IMR-90 (cell line): ENCODE data around the gene SEC22A. TPM values are rescaled to one million over a fixed set of nuclear protein-coding genes. Genes with fewer than 3 reads are reported as not detected.

Experiments used
- ATAC-seq: fragments of 200-7000 bp; cut with Tn5 transposase; 2 replicates; pipeline ENCODE4 v1.9.1; 2020; ENCODE audit warnings: low read depth, mild to moderate bottlenecking, moderate library complexity
- BruUV-seq: library from RNA; stranded (reverse); fragments of 400-500 nt; replicated peaks from 2 replicates; lab custom pipeline; 2021; lab: Mats Ljungman, UMichigan
- CTCF ChIA-PET: fragments of 300-600 bp; formaldehyde crosslinking; extraction: SDS; loops from one replicate; lab custom pipeline; 2021; ENCODE audit warnings: antibody characterized with exemption; lab: Yijun Ruan, JAX
- POLR2A ChIA-PET: fragments of 300-600 bp; sonication (Branson Sonifier 250); formaldehyde crosslinking; loops from one replicate; lab custom pipeline; 2022; ENCODE audit warnings: antibody characterized with exemption; ENCODE audit not compliant: unreplicated experiment; lab: Charles Lee
- DNase-seq: peaks from one replicate; pipeline ENCODE4 v3.0.0; 2013
- H2AFZ ChIP-seq: replicated peaks from 2 replicates; pipeline ENCODE3; 2013; ENCODE audit warnings: low read length, mild to moderate bottlenecking; ENCODE audit not compliant: poor library complexity
- H2AK5ac ChIP-seq: 2 replicates; pipeline ENCODE4 v1.6.1; 2013; ENCODE audit warnings: low read depth, low read length, inconsistent platforms
- H2AK9ac ChIP-seq: replicated peaks from 2 replicates; pipeline ENCODE3; 2013; ENCODE audit warnings: mild to moderate bottlenecking, low read depth, low read length, moderate library complexity; ENCODE audit not compliant: poor library complexity
- H2BK120ac ChIP-seq: 2 replicates; pipeline ENCODE4 v1.6.1; 2013; ENCODE audit warnings: low read depth, low read length, inconsistent platforms
- H2BK15ac ChIP-seq: 3 replicates; pipeline ENCODE4 v1.6.1; 2013; ENCODE audit warnings: low read depth, low read length, inconsistent platforms
- H2BK20ac ChIP-seq: 2 replicates; pipeline ENCODE4 v1.6.1; 2013; ENCODE audit warnings: low read depth, mild to moderate bottlenecking, inconsistent platforms, low read length, moderate library complexity
- H2BK5ac ChIP-seq: 2 replicates; pipeline ENCODE4 v1.6.1; 2013; ENCODE audit warnings: mild to moderate bottlenecking, low read depth, low read length, inconsistent platforms; ENCODE audit not compliant: poor library complexity, severe bottlenecking
- H3K14ac ChIP-seq: replicated peaks from 2 replicates; pipeline ENCODE4 v1.6.1; 2013; ENCODE audit warnings: low read depth, low read length, inconsistent platforms
- H3K18ac ChIP-seq: 2 replicates; pipeline ENCODE4 v1.6.1; 2013; ENCODE audit warnings: low read depth, low read length, control low read depth
- H3K23ac ChIP-seq: 2 replicates; pipeline ENCODE4 v1.6.1; 2013; ENCODE audit warnings: low read depth, low read length, inconsistent platforms
- H3K27ac ChIP-seq: 2 replicates; pipeline ENCODE4 v1.5.1; 2013; ENCODE audit warnings: mild to moderate bottlenecking, control low read depth, low read length; ENCODE audit not compliant: insufficient read depth
- H3K27me3 ChIP-seq: 2 replicates; pipeline ENCODE4 v1.6.1; 2013; ENCODE audit warnings: low read length; ENCODE audit not compliant: control insufficient read depth, insufficient read depth
- H3K36me3 ChIP-seq: 2 replicates; pipeline ENCODE4 v1.6.1; 2013; ENCODE audit warnings: low read length, mixed read lengths; ENCODE audit not compliant: control insufficient read depth, insufficient read depth
- H3K4ac ChIP-seq: 2 replicates; pipeline ENCODE4 v1.6.1; 2013; ENCODE audit warnings: low read depth, low read length, inconsistent platforms
- H3K4me1 ChIP-seq: 2 replicates; pipeline ENCODE4 v1.6.1; 2013; ENCODE audit warnings: low read length, mixed read lengths; ENCODE audit not compliant: control insufficient read depth, insufficient read depth
- H3K4me2 ChIP-seq: 2 replicates; pipeline ENCODE4 v1.6.1; 2013; ENCODE audit warnings: low read depth, mild to moderate bottlenecking, control low read depth, low read length, moderate library complexity
- H3K4me3 ChIP-seq: 2 replicates; pipeline ENCODE4 v1.5.1; 2013; ENCODE audit warnings: low read depth, mild to moderate bottlenecking, control low read depth, low read length, moderate library complexity; ENCODE audit not compliant: insufficient read depth
- H3K56ac ChIP-seq: 2 replicates; pipeline ENCODE4 v1.6.1; 2013; ENCODE audit warnings: low read length, inconsistent platforms; ENCODE audit not compliant: insufficient read depth; ENCODE audit errors: extremely low read depth
- H3K79me1 ChIP-seq, 2 experiments: 2 replicates each; pipeline ENCODE4 v1.6.1; 2013; ENCODE audit warnings: low read length in 2 of 2, inconsistent platforms in 1 of 2, low read depth in 1 of 2
- H3K9ac ChIP-seq: 2 replicates; pipeline ENCODE4 v1.6.1; 2013; ENCODE audit warnings: low read depth, low read length, control low read depth
- H3K9me1 ChIP-seq: 2 replicates; pipeline ENCODE4 v1.6.1; 2013; ENCODE audit warnings: low read length, inconsistent platforms; ENCODE audit not compliant: insufficient read depth
- H3K9me3 ChIP-seq: 2 replicates; pipeline ENCODE4 v1.6.1; 2013; ENCODE audit warnings: low read length; ENCODE audit not compliant: control insufficient read depth, insufficient read depth
- H4K20me1 ChIP-seq: 2 replicates; pipeline ENCODE4 v1.6.1; 2013; ENCODE audit warnings: low read length, inconsistent platforms; ENCODE audit not compliant: insufficient read depth
- H4K5ac ChIP-seq: 2 replicates; pipeline ENCODE4 v1.6.1; 2013; ENCODE audit warnings: mild to moderate bottlenecking, low read depth, low read length, control low read depth
- H4K8ac ChIP-seq, 2 experiments: 2 replicates each; pipeline ENCODE4 v1.6.1; 2013; ENCODE audit warnings: low read depth in 2 of 2, low read length in 2 of 2, control low read depth in 1 of 2, inconsistent platforms in 1 of 2
- H4K91ac ChIP-seq: 2 replicates; pipeline ENCODE4 v1.6.1; 2013; ENCODE audit warnings: low read depth, low read length, inconsistent platforms; ENCODE audit not compliant: insufficient read depth
- ELK1 ChIP-seq: fragments of 150-350 bp; IDR thresholded peaks from 2 replicates; pipeline ENCODE4 v1.6.1; 2016; ENCODE audit warnings: low read depth, mild to moderate bottlenecking, low read length, moderate library complexity, borderline replicate concordance
- WGBS, 2 experiments: methylation state at CpG; one replicate each; pipeline versions ENCODE4 v1.1.5 to v1.1.7; 2013; ENCODE audit warnings: missing lambda C conversion rate in 2 of 2; ENCODE audit not compliant: insufficient read length in 1 of 2; ENCODE audit errors: extremely low coverage in 2 of 2; 5-methylcytosine and 5-hydroxymethylcytosine counted together
- dilution Hi-C: fragments of 300-500 bp; cut with HindIII; formaldehyde crosslinking; loops from one replicate; pipeline ENCODE4 v1.14.3; 2018; ENCODE audit warnings: low sequenced_read_pairs; ENCODE audit not compliant: unreplicated experiment
- in situ Hi-C: fragments of 300-500 bp; cut with MboI; formaldehyde crosslinking; loops from 3 replicates; pipeline ENCODE4 v1.14.3; 2019; ENCODE audit warnings: low sequenced_read_pairs, inconsistent platforms, mixed read lengths
- intact Hi-C: fragments of 100-400 bp; cut with micrococcal nuclease; formaldehyde crosslinking; loops from 2 replicates; pipeline ENCODE4 v1.10.0; 2022
- polyA plus RNA-seq, 3 experiments: library from polyadenylated mRNA; depleted of rRNA; stranded (reverse); fragments of >200 nt; gene quantifications; 2 replicates each; pipeline ENCODE4 v1.2.3, GENCODE V29; 2012; ENCODE audit warnings: low replicate concordance in 1 of 3
- total RNA-seq: library from RNA; depleted of rRNA; stranded (reverse); fragments of >200 nt; gene quantifications from 2 replicates; pipeline ENCODE4 v1.2.3, GENCODE V29; 2012

The SEC22A gene
- total and polyA plus RNA-seq, 2 of the 4 experiments (the other 2 are of a cell fraction) = 17.5 to 36.0 TPM

GRCh38 chr3:123295171-123295900 is 93.6 kb downstream of the SEC22A start:
- ChIA-PET POLR2A (no interaction called here), CTCF (interaction anchor here (0.6 to 1.5 kb wide), 2 partner anchors 9 to 36 kb away, joined by 3 read pairs; no protein-coding TSS in a partner anchor)
- Histone ChIP-seq H2BK15ac (no peak overlapping the region), H3K4me2 (no peak overlapping the region), H3K4ac (no peak overlapping the region), H2BK20ac (no peak overlapping the region), H3K9me3 (no peaks in the 10 kb centered on the region), H2BK5ac (no peak overlapping the region), H3K14ac (no peak overlapping the region), H4K8ac (no peak overlapping the region), H3K4me1 (no peaks in the 10 kb centered on the region), H4K5ac (no peak overlapping the region), H2AK5ac (no peak overlapping the region), H3K23ac (no peak overlapping the region), H3K27me3 (peaks cover 53% of the 10 kb centered on the region), H3K79me1 (no peaks in the 10 kb centered on the region), H3K18ac (no peak overlapping the region), H3K56ac (no peak overlapping the region), H4K20me1 (no peaks in the 10 kb centered on the region), H3K9me1 (no peaks in the 10 kb centered on the region), H3K27ac (no peak overlapping the region), H3K4me3 (no peak overlapping the region), H2AFZ (no peak overlapping the region), H4K91ac (no peak overlapping the region), H2AK9ac (no peak overlapping the region), H3K9ac (no peak overlapping the region), H2BK120ac (no peak overlapping the region), H3K36me3 (no peaks in the 10 kb centered on the region)
- ATAC-seq (no peak), DNase-seq (no peak)
- no TSS peak for BruUV-seq
- no peak for TF ChIP-seq ELK1
- dilution Hi-C loops (no loop called here), intact Hi-C loops (no loop called here), in situ Hi-C loops (no loop called here)
- WGBS, 2 experiments = 28% methylated on average over 2 of the region's 7 CpGs; no CpG with 5 or more reads in 1 of the 2 experiments
